ENCODE data around the gene PPP1R10.
A peak's percentile ranks its signal among the peaks of the same experiment; 100 is the strongest.

GRCh38 chr6:30597315-30598144 is 19.5 kb downstream of the PPP1R10 start:
- TF ChIP-seq CTCF (IDR thresholded peaks at IDR 0.05; ENCODE audit: low read depth, low read length) (peak; percentile 82), POLR2A (IDR thresholded peaks at IDR 0.05; ENCODE audit: extremely low read depth, insufficient read length) (peak; percentile 16)
